ENCODE data around the gene TLCD1.
A peak's percentile ranks its signal among the peaks of the same experiment; 100 is the strongest.

Gene TLCD1

GRCh38 chr17:28715217-28715616, 10.8 kb downstream of the TLCD1 start:
- no peak for DNase-seq

DNA sequence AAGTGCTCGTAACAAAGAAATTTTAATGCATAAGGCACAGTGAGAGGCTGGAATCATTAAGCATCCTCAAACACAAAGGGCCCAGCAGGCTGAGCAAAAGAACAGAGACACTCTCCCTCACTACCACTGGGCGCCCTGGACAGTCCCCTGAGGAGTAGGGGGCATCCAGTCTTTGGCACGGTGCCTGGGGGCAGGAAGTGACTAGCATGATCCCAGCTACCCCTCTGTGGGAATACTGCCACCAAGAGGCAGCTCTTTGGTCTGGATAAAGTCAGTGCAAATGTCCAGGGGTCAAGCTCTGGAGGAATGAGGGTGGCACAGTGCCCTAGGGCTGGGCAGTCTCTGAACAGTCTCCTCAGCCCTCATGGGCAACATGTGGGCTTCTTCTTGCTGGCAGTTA, 11.8 kb downstream of the TLCD1 start:
- DNase-seq, result no peak

DNA sequence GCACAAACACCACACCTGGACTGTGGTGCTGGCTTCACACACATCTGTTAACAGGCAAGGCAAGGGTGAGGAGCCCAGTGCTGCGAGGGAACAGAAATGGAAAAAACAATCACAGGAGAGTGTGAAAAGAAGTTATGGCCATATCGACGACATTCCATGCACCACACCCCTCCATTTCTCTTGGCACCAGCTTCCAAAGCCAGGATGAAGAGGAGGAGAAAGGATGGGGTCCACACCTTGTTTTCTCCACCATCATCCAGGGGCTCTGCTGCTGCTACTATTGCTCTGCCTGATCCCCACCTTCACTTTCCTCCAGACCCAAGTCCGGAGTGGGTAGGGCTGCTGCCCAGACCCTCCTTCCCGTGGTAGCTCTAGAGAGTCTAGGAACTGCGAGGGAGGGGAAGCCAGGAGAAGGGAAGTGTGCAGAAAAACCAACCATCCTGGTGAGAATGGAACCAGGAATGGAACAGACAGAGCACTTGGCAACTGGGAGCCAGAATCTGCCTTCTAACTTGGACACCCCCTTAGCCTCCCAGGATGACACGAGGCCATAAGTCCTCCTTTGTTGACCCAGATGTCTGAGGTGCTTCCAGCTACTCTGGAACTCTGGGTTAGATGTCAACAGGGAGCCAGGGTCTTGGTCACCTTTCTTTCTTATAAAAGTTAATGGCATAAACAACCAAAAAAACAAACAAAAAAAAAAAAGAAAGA, 13.2 kb downstream of the TLCD1 start:
- no peak for DNase-seq

DNA sequence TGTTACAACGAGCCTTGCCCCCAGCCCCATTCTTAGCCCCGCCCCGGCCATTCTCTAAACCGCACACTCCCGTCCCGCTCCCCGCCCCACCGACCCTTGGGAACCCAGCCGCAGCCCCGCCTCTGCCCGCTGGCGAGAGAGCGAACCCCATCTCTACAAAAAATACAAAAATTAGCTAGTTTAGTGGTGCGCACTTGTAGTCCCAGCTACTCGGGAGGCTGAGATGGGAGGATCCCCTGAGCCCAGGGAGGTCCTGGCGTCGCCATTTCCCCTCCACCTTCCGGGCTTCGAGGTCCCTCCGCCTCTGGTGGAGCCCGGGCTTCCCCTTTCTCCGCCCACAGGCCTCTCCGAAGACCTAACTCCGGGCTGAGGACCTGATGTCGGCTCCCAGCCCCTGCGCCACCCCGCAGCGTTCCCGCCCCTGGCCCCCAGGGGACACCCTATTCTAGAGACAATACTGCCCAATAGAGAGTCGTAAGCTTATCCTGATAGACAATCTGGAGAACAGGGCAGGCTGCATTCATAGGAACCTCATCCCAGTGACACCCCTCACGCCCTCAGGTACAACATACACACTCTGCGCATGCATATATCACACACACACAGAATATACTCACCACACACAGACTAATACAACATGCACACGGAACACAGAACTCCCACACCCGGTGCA, 13.9 kb downstream of the TLCD1 start:
- DNase-seq, result peak in 3 of 51 donors; percentile 10 to 27 (median 27)

GRCh38 chr17:28711723-28712031, 14.4 kb downstream of the TLCD1 start, which contains the start of gene PROCA1:
TSS of gene PROCA1 (minus strand) at chr17:28711888. CDS start at chr17:28711660, 228 bp downstream.
- DNase-seq, result peak in 2 of 51 donors; percentile 50 to 55

DNA sequence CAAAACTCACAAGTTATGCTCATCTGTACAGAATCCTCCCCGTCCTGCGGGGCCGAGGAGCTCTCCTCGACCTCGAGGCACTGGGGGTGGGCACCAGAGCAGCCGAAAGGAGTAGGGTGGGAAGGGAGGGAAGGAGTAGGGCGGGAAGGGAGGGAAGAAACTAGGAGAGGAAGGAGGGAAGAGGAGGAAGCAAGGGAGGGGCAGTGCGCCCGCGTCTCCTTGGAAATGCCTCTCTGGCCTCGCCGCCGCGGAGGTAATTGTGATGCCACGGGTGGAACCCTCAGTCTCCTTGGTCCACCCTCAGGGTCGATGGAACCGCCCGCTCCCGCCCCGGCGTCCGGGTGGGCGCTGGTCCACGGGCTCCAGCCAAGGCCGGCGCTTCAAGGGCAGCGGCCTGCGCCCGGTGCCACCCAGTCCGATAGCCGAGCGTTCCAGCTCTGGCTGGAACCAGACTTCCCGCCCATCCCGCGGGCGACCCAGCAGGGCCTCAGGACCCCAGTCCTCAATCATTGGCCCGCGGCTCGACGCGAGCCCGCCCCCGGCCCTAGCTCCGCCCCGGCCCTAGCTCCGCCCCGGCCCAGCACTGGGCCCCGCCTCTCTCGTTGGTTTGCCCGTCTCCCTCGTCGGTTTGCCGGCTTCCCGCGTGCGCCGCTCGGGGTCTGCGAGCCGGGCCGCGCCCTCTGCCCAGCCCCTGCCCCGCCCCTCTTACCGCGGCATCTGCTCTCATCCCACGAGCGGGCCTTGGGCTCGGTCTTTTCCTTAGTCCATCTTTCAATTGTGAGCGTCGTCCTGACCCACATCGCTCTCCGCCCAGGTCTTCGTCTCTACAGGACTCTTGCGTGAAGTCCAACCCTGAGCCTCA, 14.9 kb downstream of the TLCD1 start:
- DNase-seq, result peak in 50 of 51 donors; percentile 32 to 96 (median 84)

DNA sequence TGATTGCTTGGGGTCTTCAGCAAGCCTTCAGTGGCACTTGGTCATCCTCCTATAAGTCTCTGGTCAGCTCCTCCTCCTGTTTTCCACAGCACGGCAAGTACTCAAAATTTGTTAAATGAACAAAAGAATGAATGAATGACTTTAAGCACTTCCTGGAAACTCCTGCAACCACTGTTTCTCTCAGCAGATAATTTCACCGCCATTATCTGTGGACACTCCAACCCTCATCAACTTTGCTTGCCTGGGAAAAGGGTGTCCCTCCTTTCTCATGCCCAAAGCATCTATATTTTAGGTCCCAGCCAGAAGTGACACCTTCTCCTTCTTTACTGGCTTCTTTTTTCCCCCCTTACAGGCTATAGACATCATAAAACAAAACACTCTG, 18.7 kb downstream of the TLCD1 start:
- no peak for DNase-seq

- no peak for DNase-seq
Measured at GRCh38 chr17:28706471-28707338, 19.3 kb downstream of the TLCD1 start.

DNA sequence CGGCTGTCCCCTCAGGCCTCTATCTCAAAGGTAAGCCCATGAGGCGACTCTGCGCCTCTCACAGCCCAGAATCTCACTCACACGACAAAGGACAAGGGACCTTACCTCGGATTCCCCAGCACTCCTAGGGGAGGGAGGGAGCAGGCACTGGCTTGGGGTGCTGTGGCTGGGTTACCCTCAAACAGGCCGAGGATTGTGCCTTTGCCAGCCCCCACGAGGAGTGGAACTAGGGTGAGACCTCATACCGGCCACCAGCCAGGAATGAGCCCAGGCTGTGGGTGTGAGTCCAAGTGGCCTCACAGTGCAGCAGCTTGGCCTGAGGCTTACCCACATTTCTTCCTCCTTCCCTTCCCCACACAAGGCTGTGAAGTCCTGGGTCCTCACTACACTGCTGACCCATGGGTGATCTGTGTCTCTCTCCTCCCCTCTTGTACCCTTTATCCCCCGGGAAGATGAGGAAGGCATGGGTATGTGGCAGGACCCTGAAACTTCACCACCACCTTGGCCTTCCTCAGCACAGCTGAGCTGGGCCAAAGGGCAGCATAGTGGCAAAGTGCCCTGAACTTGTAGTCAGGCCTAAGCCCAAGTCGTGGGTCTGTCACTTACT, 20.2 kb downstream of the TLCD1 start:
- no peak for DNase-seq

DNA sequence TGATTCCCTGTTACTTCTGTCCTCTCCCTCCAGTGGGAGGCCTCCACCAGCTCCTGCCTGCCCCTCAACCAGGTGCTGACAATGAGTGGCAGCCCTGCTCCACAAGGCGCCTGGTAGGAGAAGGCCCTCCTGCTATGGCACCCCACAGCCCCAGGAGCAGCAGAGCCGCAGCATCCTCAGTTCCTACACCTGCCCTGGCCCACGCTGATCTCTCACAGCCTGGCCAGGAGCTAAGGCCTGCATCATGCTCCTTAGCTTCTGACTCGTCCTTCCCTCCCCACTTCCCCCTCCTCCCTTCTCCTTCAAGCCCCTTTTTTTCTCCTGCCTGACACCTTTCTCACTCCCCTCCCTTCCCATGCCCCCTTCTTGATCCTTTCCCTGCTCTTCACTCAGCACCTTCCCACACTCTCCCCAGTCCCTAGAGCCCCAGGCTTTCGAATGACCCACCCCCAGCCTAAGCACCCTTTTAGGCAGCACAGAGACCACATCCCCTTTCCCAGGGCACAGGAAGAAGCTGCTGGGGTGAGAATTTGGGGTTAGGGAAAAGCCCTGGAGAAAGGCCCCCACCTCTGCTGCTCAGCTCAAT, 20.9 kb downstream of the TLCD1 start:
- no peak for DNase-seq

- DNase-seq, result no peak
Measured at GRCh38 chr17:28704219-28704858, 21.7 kb downstream of the TLCD1 start.

- peak in 1 of 51 donors; percentile 5 for DNase-seq
Measured at GRCh38 chr17:28703552-28704218, 22.3 kb downstream of the TLCD1 start.

- DNase-seq, result peak in 10 of 51 donors; percentile 17 to 64 (median 42)
Measured at GRCh38 chr17:28702752-28703150, 23.3 kb downstream of the TLCD1 start.

DNA sequence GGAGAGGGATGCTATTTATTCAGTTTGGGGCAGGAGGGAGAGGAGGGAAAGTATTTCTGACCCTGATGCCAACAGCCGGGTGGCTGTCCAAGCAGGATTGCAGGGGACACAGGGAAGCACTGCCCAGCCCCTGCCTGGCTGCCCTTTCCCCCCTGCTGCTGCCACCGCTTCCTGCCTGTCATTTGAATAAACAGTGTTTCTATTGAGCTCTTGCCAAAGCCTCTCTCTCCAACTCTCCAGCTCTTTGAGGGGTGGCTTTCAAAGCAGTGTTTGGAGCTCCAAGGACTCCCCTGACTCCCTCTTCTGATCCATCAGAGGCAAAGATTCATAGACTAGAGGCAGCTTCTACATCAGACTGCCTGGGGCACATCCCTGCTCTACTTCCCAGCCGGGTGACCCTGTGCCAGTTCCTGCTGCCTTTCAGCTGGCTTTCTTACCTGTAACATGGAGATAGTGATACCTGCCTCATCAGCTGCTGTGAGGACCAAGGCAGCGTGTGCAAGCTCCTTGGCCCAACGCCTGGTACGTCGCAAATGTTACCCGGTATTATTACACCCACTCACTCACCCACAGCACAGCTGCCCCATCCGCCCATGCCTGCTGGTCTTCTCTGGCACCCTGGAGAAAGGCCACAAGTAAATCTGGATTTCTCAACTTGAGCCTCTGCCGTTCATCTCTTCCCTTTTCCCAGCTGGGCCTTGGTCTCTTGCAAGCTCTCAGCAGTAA, 23.8 kb downstream of the TLCD1 start:
- peak in 37 of 51 donors; percentile 22 to 83 (median 53) for DNase-seq

- DNase-seq, result no peak
Measured at GRCh38 chr17:28700830-28701492, 25.1 kb downstream of the TLCD1 start.

GRCh38 chr17:28700278-28700677, 25.8 kb downstream of the TLCD1 start:
- no peak for DNase-seq

DNA sequence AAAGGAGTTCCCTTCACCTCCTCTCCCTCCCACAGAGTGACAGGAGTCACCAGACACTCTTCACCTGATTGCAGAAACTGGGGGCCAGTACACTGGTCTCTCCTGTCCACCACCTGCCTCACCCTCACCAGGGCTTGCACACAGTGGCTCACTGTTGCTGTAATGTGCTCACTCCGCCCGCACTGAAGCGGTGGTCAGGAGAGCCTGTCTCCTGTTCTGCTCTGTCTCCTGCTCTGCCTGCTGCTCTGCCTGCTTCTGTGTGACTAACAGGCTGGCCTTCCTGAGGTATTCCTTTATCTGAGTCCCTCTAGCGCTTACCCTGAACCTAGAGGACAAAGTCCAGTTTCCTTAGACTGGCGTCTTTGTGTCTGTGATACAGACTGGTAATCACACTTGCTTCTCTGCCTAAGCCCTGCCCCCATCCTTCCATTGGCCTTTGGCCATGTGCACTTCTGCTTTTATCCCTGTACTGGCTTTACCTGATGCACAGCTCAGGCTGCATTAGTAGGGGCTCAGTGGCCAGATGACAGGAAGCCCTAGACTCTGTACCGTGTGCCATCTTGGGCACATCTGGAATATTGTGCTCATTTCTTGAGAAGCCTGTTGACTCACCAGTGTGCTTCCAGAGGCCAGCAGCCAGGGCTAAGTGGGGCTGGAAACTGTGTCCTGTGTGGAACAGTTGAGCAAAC, 27.6 kb downstream of the TLCD1 start:
- no peak for DNase-seq

Measured in hypothalamus (tissue), 51 donors.